H1 (cell line): ENCODE results near the gene PLGRKT. TPM values are rescaled to one million over a fixed set of nuclear protein-coding genes. Genes with fewer than 3 reads are reported as not detected.

Experiments
- CTCF ChIA-PET: fragments of 300-600 bp; sonication (Branson Sonifier 250); formaldehyde crosslinking; loops from one replicate; lab custom pipeline; 2021; ENCODE audit not compliant: partially characterized antibody; lab: Charles Lee
- POLR2A ChIA-PET: fragments of 300-600 bp; sonication (Branson Sonifier 250); formaldehyde crosslinking; loops from one replicate; lab custom pipeline; 2021; ENCODE audit warnings: inconsistent platforms; ENCODE audit not compliant: partially characterized antibody; lab: Charles Lee
- DNase-seq, 2 experiments: peaks; one replicate each; pipeline versions ENCODE4 v3.0.0 to v3.0.0-alpha.2; 2010 to 2022; ENCODE audit warnings: low spot score in 2 of 2, low read depth in 1 of 2, mixed read lengths in 1 of 2
- FAIRE-seq: peaks from 2 replicates; lab custom pipeline; 2011; peaks lifted over from hg19 to GRCh38; lab: Jason Lieb, UNC
- H2AFZ ChIP-seq: 2 replicates; pipeline ENCODE4 v1.8.1; 2012; ENCODE audit warnings: low read length, inconsistent platforms
- H2AK5ac ChIP-seq: 2 replicates; pipeline ENCODE4 v1.6.1; 2013; ENCODE audit warnings: low read depth, low read length
- H2BK120ac ChIP-seq: replicated peaks from 2 replicates; pipeline ENCODE3; 2013; ENCODE audit warnings: low read depth, low read length, inconsistent platforms
- H2BK12ac ChIP-seq: 2 replicates; pipeline ENCODE4 v1.6.1; 2013; ENCODE audit warnings: low read depth, low read length
- H2BK15ac ChIP-seq: 2 replicates; pipeline ENCODE4 v1.6.1; 2013; ENCODE audit warnings: low read length
- H2BK20ac ChIP-seq: 2 replicates; pipeline ENCODE4 v1.6.1; 2013; ENCODE audit warnings: low read length
- H2BK5ac ChIP-seq: 2 replicates; pipeline ENCODE4 v1.6.1; 2013; ENCODE audit warnings: low read depth, low read length
- H3K14ac ChIP-seq: 2 replicates; pipeline ENCODE4 v1.6.1; 2013; ENCODE audit warnings: inconsistent platforms; ENCODE audit not compliant: insufficient read length
- H3K18ac ChIP-seq: 2 replicates; pipeline ENCODE4 v1.6.1; 2013; ENCODE audit warnings: low read length; ENCODE audit errors: extremely low read depth
- H3K23ac ChIP-seq: 2 replicates; pipeline ENCODE4 v1.6.1; 2013; ENCODE audit warnings: inconsistent platforms; ENCODE audit not compliant: insufficient read length
- H3K23me2 ChIP-seq: 2 replicates; pipeline ENCODE4 v1.6.1; 2013; ENCODE audit warnings: low read depth, low read length
- H3K27ac ChIP-seq: 2 replicates; pipeline ENCODE4 v1.6.1; 2011; ENCODE audit warnings: low read depth, low read length, inconsistent platforms
- H3K27me3 ChIP-seq, 4 experiments: replicated peaks in 1 of 4; 1 replicate in 1 of 4; 2 replicates in 3 of 4; pipeline versions ENCODE4 v1.6.1 to v1.8.1; 2011 to 2013; ENCODE audit warnings: low read length in 3 of 4, mild to moderate bottlenecking in 3 of 4, inconsistent platforms in 2 of 4, mixed read lengths in 2 of 4, moderate library complexity in 1 of 4; ENCODE audit not compliant: control insufficient read depth in 3 of 4, insufficient read depth in 3 of 4; ENCODE audit errors: extremely low read depth in 1 of 4
- H3K36me3 ChIP-seq, 4 experiments: 2 replicates each; pipeline versions ENCODE4 v1.6.1 to v1.8.1; 2011 to 2013; ENCODE audit warnings: mild to moderate bottlenecking in 4 of 4, low read length in 3 of 4, moderate library complexity in 2 of 4, control low read depth in 1 of 4, inconsistent platforms in 1 of 4; ENCODE audit not compliant: insufficient read depth in 4 of 4, control insufficient read depth in 2 of 4
- H3K4ac ChIP-seq: replicated peaks from 2 replicates; pipeline ENCODE3; 2013; ENCODE audit warnings: low read length, low read depth, mixed read lengths, inconsistent platforms; ENCODE audit not compliant: insufficient read length
- H3K4me1 ChIP-seq, 4 experiments: replicated peaks in 1 of 4; 1 replicate in 1 of 4; 2 replicates in 3 of 4; pipeline versions ENCODE4 v1.6.1 to v1.8.1; 2011 to 2013; ENCODE audit warnings: low read length in 3 of 4, inconsistent platforms in 2 of 4, mixed read lengths in 1 of 4; ENCODE audit not compliant: insufficient read depth in 4 of 4, control insufficient read depth in 3 of 4
- H3K4me2 ChIP-seq, 2 experiments: 2 replicates each; pipeline versions ENCODE4 v1.6.1 to v1.8.1; 2011 to 2013; ENCODE audit warnings: low read depth in 2 of 2, low read length in 2 of 2, control low read depth in 1 of 2, inconsistent platforms in 1 of 2, mild to moderate bottlenecking in 1 of 2; ENCODE audit not compliant: insufficient read depth in 1 of 2
- H3K4me3 ChIP-seq, 4 experiments: fragments of 200-600, 300-600 bp in 1 of 4; sonication (generic), shearing (Covaris generic), sonication (Bioruptor Twin) in 1 of 4; 2 replicates each; pipeline versions ENCODE4 v1.5.1 to v1.8.1; 2011 to 2016; ENCODE audit warnings: low read length in 4 of 4, low read depth in 3 of 4, control low read depth in 2 of 4, inconsistent platforms in 2 of 4, mild to moderate bottlenecking in 2 of 4, mixed read lengths in 1 of 4, moderate library complexity in 1 of 4; ENCODE audit not compliant: insufficient read depth in 2 of 4; ENCODE audit errors: extremely low read depth in 1 of 4
- H3K56ac ChIP-seq: replicated peaks from 2 replicates; pipeline ENCODE3; 2013; ENCODE audit warnings: low read depth, mild to moderate bottlenecking, mixed read lengths, low read length, inconsistent platforms; ENCODE audit not compliant: insufficient read length
- H3K79me1 ChIP-seq: 2 replicates; pipeline ENCODE4 v1.6.1; 2013; ENCODE audit warnings: low read depth, low read length, control low read depth
- H3K79me2 ChIP-seq, 2 experiments: 2 replicates each; pipeline versions ENCODE4 v1.6.1 to v1.8.1; 2012 to 2013; ENCODE audit warnings: low read length in 2 of 2, mild to moderate bottlenecking in 2 of 2, inconsistent platforms in 1 of 2; ENCODE audit not compliant: insufficient read depth in 2 of 2, control insufficient read depth in 1 of 2
- H3K9ac ChIP-seq, 4 experiments: replicated peaks in 1 of 4; 1 replicate in 1 of 4; 2 replicates in 3 of 4; pipeline versions ENCODE4 v1.6.1 to v1.8.1; 2011 to 2013; ENCODE audit warnings: low read depth in 3 of 4, low read length in 3 of 4, control low read depth in 2 of 4, mild to moderate bottlenecking in 2 of 4, moderate library complexity in 2 of 4, inconsistent platforms in 1 of 4; ENCODE audit errors: extremely low read depth in 1 of 4
- H3K9me3 ChIP-seq, 2 experiments: 2 replicates each; pipeline versions ENCODE4 v1.6.1 to v1.8.1; 2012 to 2013; ENCODE audit warnings: mild to moderate bottlenecking in 2 of 2, moderate library complexity in 2 of 2, control low read depth in 1 of 2, inconsistent platforms in 1 of 2, low read depth in 1 of 2, low read length in 1 of 2, mixed read lengths in 1 of 2; ENCODE audit not compliant: insufficient read depth in 2 of 2
- H4K20me1 ChIP-seq, 2 experiments: replicated peaks in 1 of 2; 2 replicates each; pipeline versions ENCODE3 to v1.8.1; 2011 to 2013; ENCODE audit warnings: inconsistent platforms in 2 of 2, low read length in 2 of 2, mild to moderate bottlenecking in 1 of 2; ENCODE audit not compliant: insufficient read depth in 2 of 2, control insufficient read depth in 1 of 2
- H4K5ac ChIP-seq: 2 replicates; pipeline ENCODE4 v1.6.1; 2013; ENCODE audit warnings: low read length, low read depth, mixed read lengths, inconsistent platforms; ENCODE audit not compliant: insufficient read length
- H4K8ac ChIP-seq: 2 replicates; pipeline ENCODE4 v1.8.0; 2013; ENCODE audit warnings: mild to moderate bottlenecking, moderate library complexity, low read length, inconsistent platforms; ENCODE audit not compliant: insufficient read depth; ENCODE audit errors: extremely low read depth
- H4K91ac ChIP-seq: replicated peaks from 2 replicates; pipeline ENCODE3; 2013; ENCODE audit warnings: low read length, mixed read lengths, inconsistent platforms; ENCODE audit not compliant: insufficient read length
- CTBP2 ChIP-seq: IDR thresholded peaks from 2 replicates; pipeline ENCODE4 v1.7.0; 2011; ENCODE audit warnings: borderline replicate concordance, mild to moderate bottlenecking, moderate library complexity, mixed read lengths, low read length; ENCODE audit not compliant: insufficient read depth, insufficient read length
- EP300 ChIP-seq, 2 experiments: IDR thresholded peaks; 1 replicate in 1 of 2; 2 replicates in 1 of 2; pipeline ENCODE4 v1.6.1; 2011 to 2012; ENCODE audit warnings: low read depth in 2 of 2, low read length in 2 of 2, mild to moderate bottlenecking in 2 of 2, borderline replicate concordance in 1 of 2, inconsistent platforms in 1 of 2, moderate library complexity in 1 of 2
- EZH2 ChIP-seq: fragments of 200-600 bp; sonication (generic); IDR thresholded peaks from 2 replicates; pipeline ENCODE4 v1.7.1; 2012; ENCODE audit warnings: low read depth, mild to moderate bottlenecking, moderate library complexity, low read length, inconsistent platforms; ENCODE audit not compliant: severe bottlenecking
- JUN ChIP-seq: IDR thresholded peaks from 2 replicates; pipeline ENCODE4 v1.6.1; 2011; ENCODE audit warnings: low read depth, mild to moderate bottlenecking, improper control_type of control experiment, low read length
- KDM4A ChIP-seq: IDR thresholded peaks from one replicate; pipeline ENCODE4 v1.7.1; 2012; ENCODE audit warnings: low read depth, mild to moderate bottlenecking, moderate library complexity, low read length, inconsistent platforms; ENCODE audit not compliant: severe bottlenecking
- KDM5A ChIP-seq: fragments of 200-600 bp; IDR thresholded peaks from 2 replicates; pipeline ENCODE4 v1.7.1; 2012; ENCODE audit warnings: mild to moderate bottlenecking, low read length, inconsistent platforms, mixed read lengths
- MAFK ChIP-seq: IDR thresholded peaks from 2 replicates; pipeline ENCODE4 v1.6.1; 2012; ENCODE audit warnings: low read depth, mild to moderate bottlenecking, improper control_type of control experiment, low read length
- NANOG ChIP-seq: IDR thresholded peaks from 2 replicates; pipeline ENCODE4 v1.6.1; 2011; ENCODE audit warnings: low read length, low read depth, mild to moderate bottlenecking, inconsistent platforms; ENCODE audit not compliant: insufficient read depth, poor library complexity, severe bottlenecking
- NRF1 ChIP-seq: IDR thresholded peaks from 2 replicates; pipeline ENCODE4 v1.6.1; 2011; ENCODE audit warnings: mild to moderate bottlenecking, low read depth, low read length, improper control_type of control experiment
- POLR2A ChIP-seq, 2 experiments: IDR thresholded peaks; 1 replicate in 1 of 2; 2 replicates in 1 of 2; pipeline ENCODE4 v1.6.1; 2011; ENCODE audit warnings: low read depth in 2 of 2, low read length in 2 of 2, mild to moderate bottlenecking in 2 of 2; ENCODE audit errors: control extremely low read depth in 1 of 2
- SIN3A ChIP-seq, 2 experiments: IDR thresholded peaks in 1 of 2; conservative IDR thresholded peaks in 1 of 2; 2 replicates each; pipeline ENCODE4 v1.6.1; 2011 to 2012; ENCODE audit warnings: low read length in 2 of 2, improper control_type of control experiment in 1 of 2, low read depth in 1 of 2, mild to moderate bottlenecking in 1 of 2
- SP1 ChIP-seq: IDR thresholded peaks from 2 replicates; pipeline ENCODE4 v1.6.1; 2011; ENCODE audit warnings: low read depth, low read length
- TBP ChIP-seq: IDR thresholded peaks from 2 replicates; pipeline ENCODE4 v1.6.1; 2011; ENCODE audit warnings: low read depth, low read length, improper control_type of control experiment
- WGBS, 2 experiments: shearing (Covaris generic) in 1 of 2; methylation state at CpG; one replicate each; pipeline versions ENCODE4 v1.1.6 to v1.1.7; 2013 to 2015; ENCODE audit warnings: low lambda C conversion rate in 2 of 2, mixed read lengths in 2 of 2, inconsistent platforms in 1 of 2, low coverage in 1 of 2, missing lambda C conversion rate in 1 of 2; ENCODE audit not compliant: insufficient replicate concordance in 2 of 2, insufficient coverage in 1 of 2, insufficient read length in 1 of 2; ENCODE audit errors: extremely low coverage in 1 of 2, missing lambda C conversion rate in 1 of 2; 5-methylcytosine and 5-hydroxymethylcytosine counted together
- polyA plus RNA-seq, 7 experiments: library from polyadenylated mRNA; depleted of rRNA in 3 of 7; stranded (reverse) in 5 of 7; unstranded in 2 of 7; fragments of >200 nt in 5 of 7; fragments of 200-250 nt in 2 of 7; gene quantifications; 1 replicate in 5 of 7; 2 replicates in 1 of 7; 4 replicates in 1 of 7; pipeline versions ENCODE4 v1.2.1 to v1.2.3, GENCODE V29; 2011 to 2013; ENCODE audit warnings: missing spikeins in 2 of 7, mixed read lengths in 2 of 7
- total RNA-seq: library from RNA; stranded (reverse); fragmentation: NEBNext Ultra II Directional; extraction: Animal tissue kit (Norgen Biotek cat#: 25700); gene quantifications from 2 replicates; pipeline ENCODE4 v1.2.1, GENCODE V29; 2021

Gene PLGRKT
- total and polyA plus RNA-seq, 2 of the 8 experiments (the other 6 are each of a cell fraction or from before 2014, with no cell fraction given) = 5.4 to 15.7 TPM

- Histone ChIP-seq H3K4me1 (peaks cover 0 to 3% (median 1%) of the 10 kb centered on the region in 4 experiments; a peak in 3 of 7 replicates), H3K79me1 (no peaks in the 10 kb centered on the region), H3K23me2 (no peaks in the 10 kb centered on the region), H2BK12ac (no peak overlapping the region), H4K20me1 (no peaks in the 10 kb centered on the region), H3K9me3 (no peaks in the 10 kb centered on the region), H3K36me3 (no peaks in the 10 kb centered on the region; a peak in 1 of 8 replicates), H3K4me3 (no peak overlapping the region), H3K9ac (no peak overlapping the region), H2AK5ac (no peak overlapping the region), H3K4ac (no peak overlapping the region), H4K8ac (no peak overlapping the region), H2BK5ac (no peak overlapping the region), H4K91ac (no peak overlapping the region), H3K23ac (no peak overlapping the region), H3K79me2 (no peaks in the 10 kb centered on the region), H2AFZ (no peak overlapping the region), H4K5ac (no peak overlapping the region), H3K56ac (no peak overlapping the region), H3K14ac (no peak overlapping the region), H2BK15ac (no peak overlapping the region), H2BK120ac (no peak overlapping the region), H3K18ac (no peak overlapping the region), H3K27me3 (peaks cover 0 to 1% (median 0%) of the 10 kb centered on the region in 4 experiments; a peak in 1 of 7 replicates), H3K4me2 (no peak overlapping the region), H3K27ac (no peak overlapping the region), H2BK20ac (no peak overlapping the region)
- FAIRE-seq (no peak), DNase-seq (no peak)
- 90% methylated on average over 2 of the region's 2 CpGs; no CpG with 5 or more reads in 1 of the 2 experiments for WGBS, 2 experiments
- no peak for TF ChIP-seq JUN
- TF ChIP-seq KDM5A = no peak
- TF ChIP-seq EZH2 = no peak
- TF ChIP-seq EP300 (IDR thresholded peaks at IDR 0.05; ENCODE audit: borderline replicate concordance in 1 of 2, low read depth in 2 of 2, low read length in 2 of 2) = no peak
- TF ChIP-seq TBP = no peak
- no peak for TF ChIP-seq NANOG
- no peak for TF ChIP-seq SIN3A (conservative IDR thresholded peaks at IDR 0.05 in 1 of 2, IDR thresholded peaks at IDR 0.05 in 1 of 2; ENCODE audit: low read depth in 1 of 2, low read length in 2 of 2)
- TF ChIP-seq MAFK = no peak
- TF ChIP-seq NRF1 = no peak
- no peak for TF ChIP-seq POLR2A (IDR thresholded peaks at IDR 0.05; ENCODE audit: control extremely low read depth in 1 of 2, low read depth in 2 of 2, low read length in 2 of 2)
- no peak for TF ChIP-seq KDM4A
- TF ChIP-seq SP1 = no peak
- TF ChIP-seq CTBP2 = no peak
- ChIA-PET CTCF (interaction anchor here (0.7 to 1.4 kb wide), 3 partner anchors 29 to 234 kb away, joined by 3 to 4 read pairs (median 3); partner anchors contain the start of gene CD274), POLR2A (no interaction called here)
Observed at GRCh38 chr9:5421163-5421562, 16.6 kb downstream of the PLGRKT start.
